Measurements from ENCODE around the gene GLI3.

The GLI3 gene

DNA sequence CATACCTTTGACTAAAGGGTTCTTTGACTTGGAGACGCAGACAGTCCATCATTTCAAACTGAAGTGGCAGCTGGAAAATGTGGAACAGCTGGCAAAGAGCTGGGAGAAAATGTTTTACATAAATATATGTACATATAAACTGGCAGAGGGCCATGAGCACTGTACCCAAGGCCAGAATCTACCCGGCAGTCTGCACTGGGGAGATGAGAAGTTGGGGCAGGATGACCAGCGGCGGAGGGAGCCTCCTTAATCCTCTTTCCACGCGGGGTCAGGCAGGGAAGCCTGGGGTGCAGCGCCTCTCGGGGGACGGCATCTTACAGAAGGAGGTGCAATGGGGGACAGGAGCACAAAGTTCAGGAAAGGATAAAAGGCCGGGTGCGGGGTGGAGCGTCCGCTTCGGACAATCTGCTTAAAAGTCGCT, 1.3 kb downstream of the GLI3 start:
- DNase-seq = no peak

DNA sequence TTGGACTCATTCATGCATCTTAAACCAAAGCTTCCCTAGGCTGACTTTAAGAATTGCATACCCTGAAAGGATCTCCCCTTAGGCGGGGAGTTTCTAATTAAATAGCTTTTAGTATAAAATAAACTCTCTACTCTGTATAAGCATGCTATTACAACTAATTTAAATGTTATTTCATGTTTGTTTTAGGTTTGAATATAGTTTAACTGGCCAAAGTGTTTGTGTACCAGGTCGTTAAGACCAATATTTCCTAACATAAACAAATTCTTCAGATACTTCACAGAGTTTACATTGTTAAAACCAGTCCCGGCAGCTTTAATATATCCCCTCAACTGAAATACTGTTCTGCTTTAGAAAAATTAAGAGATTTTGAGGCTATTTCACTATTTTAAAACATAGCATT, 2.3 kb downstream of the GLI3 start:
- no peak for DNase-seq

DNA sequence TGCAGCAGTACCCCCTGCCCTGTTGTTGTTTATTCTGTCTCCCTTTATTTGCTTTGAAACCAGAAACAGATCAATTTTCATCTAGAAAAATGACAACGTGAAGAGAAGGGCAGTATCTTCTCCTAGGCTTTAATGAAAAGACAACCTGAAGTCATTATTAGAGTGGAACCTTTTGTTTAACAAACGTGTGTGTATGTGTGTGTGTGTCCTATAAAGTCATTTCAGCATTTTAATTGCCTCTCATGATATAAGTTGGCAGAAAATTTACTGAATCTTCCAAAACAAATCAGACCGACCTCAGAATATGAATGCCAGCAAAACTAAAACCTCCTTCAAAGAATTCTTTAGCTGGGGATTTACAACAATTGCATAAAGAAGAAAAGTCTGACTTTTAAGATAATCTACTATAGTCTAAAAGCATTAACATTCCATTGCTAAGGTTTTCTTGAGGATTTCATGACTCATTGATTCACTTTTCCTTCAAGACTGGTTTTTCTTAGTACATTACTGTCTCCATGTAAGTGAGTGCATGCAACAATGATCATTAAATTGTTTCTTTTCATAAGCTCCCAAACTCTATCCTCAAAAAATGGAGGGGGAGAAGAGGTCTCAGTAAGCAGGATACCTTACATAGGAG, 3.2 kb downstream of the GLI3 start:
- no peak for DNase-seq

DNA sequence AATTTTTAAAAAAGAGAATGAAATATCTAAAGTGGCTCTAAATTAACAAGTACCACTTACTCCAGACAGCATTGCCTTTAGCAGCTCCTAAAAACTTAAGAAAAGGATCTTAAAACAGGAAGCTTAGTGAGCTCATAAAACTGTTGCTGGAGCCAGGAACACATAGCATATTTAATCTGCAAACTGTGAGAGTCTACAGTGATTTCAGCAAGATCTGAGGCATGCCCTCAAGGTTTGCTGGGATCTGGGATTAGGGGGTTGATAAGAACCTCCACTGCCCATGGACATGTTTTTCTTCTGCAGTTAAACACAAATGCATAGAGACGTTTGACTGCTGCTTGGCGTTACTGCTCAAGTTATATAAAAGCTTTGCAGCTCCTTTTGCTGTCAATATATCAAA, 3.8 kb downstream of the GLI3 start:
- DNase-seq = no peak

DNA sequence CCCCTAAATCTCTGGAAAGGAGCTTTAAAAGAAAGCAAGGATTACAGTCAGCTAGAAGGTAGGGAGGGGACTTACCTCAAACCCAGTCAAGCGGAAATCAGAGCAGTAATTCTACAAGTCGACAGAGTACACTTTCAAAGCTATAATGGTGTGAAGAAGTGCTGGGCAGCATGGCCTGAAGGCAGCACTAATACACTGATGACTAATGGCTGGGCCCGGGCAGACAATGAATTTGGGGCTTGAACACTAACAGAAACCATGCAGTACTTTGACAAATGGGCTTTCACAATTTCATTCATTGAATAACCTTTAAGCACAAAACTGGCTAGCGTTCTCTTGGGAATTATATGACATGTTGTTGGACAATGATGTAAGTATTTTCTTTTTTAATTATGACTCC, 4.7 kb downstream of the GLI3 start:
- DNase-seq = no peak

DNA sequence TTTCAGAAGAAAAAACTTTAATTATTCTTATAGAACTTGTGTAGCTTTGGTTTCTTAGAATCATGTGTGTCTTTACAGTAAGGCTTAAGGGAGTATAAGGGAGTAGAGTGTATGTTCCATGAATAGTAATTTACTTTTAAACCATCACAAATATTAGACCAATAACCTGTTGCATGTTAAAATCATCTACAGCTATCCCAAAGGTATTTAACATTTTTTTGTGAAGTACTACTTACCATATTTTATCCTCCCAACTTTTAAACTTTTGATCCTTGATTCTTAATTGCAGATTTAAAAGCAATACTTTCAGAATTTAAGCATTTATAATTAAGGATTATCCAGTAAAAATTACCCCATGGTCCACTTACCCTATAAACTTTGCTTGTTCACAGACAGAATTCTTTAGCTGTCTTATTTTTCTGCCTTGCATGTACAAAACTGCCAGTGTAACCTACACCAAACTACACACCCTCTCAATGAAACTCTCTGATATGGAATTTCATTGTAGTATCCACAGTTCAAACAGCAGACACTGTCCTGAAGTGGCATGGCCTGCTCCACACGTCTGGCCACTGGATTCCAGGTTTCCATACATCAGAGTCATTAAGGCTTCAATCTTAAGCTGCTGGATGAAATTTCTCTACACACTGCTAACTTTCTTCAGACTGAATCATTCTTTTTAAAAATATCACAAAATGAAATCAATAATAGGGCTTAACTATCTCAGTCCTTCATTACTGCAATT, 5.8 kb downstream of the GLI3 start:
- no peak for DNase-seq

DNA sequence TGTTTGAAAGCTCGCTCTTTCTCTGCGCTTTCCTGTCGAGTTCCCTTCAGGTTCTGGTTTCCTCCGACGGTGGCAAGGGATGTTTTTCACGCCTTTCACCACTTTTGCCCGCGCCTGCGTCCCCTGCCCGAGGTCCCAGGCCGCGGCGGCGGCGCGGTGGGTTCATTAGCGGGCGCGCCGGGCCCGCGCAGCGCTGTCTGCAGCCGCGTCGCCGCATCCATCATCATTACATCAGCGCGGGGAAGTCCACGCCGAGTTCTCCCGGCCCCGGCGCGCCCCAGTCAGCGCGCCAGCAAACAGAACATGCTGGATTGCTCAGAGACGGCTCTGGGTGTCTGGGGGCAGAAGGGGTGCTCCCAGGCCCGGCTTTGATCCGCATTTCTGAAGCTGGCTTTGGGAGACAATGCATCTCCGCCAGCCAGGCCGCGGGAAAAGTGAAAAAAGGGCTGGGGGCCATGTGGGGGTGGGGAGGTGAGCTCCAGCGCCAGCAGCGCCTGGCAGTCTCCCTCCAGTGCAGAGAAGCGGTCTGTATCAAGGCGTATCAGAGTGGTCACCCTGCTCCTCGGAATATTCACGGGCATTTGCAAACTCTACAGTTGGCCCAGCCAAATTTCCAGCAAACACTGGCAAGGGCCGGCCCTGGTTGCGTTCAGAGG, 8.9 kb downstream of the GLI3 start:
- no peak for DNase-seq

DNA sequence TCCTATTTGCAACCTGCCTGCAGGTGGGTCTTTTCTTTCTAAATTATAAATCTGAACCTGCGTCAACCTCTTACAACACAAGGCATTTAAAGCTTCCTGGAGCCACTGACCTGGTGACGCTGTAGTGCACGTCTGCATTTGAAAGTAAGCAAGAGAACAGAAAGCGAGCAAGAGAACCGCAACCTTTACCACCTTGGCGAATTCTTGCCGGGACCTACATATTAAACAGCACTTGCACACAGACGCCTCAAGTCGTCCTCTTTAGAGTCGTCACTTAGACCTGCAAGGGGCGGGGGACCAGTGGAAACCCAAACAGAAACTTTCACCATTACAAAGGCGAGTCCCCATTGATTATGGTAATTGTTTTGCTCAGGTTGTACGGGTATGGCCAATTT, 9.5 kb downstream of the GLI3 start:
- no peak for DNase-seq

DNA sequence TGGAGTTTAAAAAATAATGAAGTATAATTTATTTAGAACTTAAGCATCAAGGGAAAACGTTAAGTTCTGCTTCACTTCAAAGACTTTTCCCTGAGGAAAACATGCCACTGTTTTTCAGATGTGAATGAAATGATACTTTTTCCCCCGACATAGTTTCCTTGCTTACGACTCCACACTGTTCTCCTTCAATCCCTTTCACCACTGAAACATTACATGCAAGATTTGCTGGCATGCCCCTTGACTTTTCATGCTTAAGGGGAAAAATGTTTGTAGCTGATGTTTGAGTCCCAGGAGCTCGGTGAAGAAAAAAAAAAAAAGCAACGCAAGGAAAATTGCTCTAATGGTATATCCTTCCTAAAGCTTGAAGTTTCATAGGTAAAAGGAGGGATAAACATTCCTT, 10.0 kb downstream of the GLI3 start:
- DNase-seq = no peak

DNA sequence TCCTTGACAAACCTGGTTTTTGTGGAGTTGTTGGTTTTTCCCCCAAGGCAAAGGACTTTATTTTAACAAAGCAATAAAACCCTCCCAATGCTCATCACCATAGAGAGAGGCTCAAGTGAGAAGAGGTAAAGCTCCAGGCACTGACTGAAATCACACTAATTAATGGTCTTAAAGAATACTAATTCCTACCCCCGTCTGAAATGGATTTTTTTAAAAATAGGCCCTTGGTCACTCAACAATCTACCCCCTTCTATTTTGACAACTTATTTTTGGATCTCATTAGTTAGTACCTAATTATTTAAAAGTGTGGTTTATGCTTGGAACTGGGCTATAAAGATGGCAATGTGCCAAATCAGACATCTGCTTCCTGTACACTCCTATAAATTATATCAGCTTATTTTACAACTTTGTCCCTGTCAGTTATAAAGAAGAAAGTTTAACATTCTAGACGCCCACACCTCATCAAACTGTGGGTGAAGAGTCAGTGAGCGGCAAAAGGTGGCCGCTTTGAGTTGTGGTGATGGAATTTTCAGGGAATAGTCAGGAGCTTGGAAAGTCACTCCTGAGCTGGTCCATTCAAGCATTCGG, 10.6 kb downstream of the GLI3 start:
- no peak for DNase-seq

DNA sequence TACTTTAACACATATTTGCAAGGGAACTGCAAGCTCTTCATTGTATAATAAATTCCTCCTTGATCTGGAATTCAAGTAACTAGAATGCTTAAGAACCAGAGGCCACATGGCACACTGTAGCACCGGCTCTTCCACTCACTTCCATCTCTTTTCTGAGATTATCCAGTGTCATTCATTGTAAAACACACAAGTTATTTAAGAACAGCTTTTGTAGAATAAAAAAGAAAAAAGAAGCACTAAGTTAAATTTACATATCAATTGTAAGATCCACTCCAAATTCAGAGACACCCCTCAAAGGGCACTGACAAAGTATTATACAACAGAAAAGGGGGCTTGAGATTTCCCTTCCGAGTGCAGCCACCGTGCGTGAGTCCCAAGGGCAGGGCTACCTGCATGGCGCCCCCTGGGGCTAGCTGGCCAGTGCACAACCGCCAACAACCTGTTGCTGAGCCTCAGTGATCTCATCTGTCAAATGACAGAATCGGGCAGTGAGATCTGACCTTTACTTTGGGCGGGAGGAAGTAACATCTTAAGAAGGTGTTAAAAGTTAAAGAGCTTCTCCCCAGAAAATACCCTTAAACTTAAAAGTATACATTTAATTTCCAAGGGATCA, 12.5 kb downstream of the GLI3 start:
- DNase-seq = no peak

DNA sequence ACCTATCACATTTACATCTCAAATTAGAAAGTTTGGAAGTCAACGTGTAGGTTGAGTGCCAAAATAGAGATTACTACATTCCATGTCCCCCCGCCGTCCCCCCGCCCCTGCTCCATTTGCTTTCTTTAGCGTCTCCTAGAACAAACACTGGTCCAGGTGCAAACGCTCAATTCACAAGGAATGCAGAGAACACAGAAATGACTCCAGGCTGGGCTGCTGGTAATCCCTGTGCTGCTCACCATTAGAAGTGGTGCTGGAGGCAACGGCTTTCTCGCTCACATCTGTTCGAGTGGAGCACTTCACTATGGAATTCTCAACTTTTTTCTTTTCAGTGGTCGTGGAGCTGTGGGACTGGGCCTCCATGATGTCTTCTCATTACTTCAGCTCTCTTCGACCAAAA, 14.1 kb downstream of the GLI3 start:
- DNase-seq = no peak

DNA sequence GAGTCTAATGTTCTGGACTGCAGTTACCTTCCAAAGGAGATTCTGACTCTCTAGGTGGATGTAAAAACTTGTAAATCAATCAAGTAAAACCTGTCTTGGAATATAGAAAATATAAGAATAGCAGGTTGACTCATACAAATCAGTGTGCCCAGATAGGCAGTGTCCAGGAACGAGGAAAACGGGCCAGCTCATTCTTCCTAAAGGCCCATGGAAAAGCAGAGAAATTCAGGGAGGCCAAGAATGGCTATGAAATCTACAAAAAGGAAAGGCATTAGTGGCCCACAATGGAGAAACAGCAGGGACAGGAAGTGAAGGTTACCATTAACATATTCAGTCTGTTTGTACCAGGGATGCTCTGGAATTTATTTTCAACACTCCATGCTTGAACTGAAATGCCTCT, 14.9 kb downstream of the GLI3 start:
- DNase-seq = no peak

DNA sequence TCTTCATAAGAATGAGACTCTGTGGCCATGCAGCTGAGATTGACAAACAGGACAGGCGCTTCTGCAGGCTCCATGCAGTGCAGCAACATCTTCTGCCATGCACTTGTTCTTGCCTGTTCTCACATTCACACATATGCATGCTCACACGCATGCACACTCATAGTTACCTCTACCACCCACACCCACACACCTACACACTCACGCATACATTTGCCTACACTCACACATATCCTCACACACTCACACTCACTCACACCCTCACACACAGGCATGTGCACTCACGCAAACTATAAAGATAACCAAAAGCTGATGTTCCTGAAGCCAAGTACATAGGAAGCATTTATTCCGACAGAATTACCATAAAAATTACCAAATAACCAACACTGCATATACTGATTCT, 15.7 kb downstream of the GLI3 start:
- DNase-seq = no peak

DNA sequence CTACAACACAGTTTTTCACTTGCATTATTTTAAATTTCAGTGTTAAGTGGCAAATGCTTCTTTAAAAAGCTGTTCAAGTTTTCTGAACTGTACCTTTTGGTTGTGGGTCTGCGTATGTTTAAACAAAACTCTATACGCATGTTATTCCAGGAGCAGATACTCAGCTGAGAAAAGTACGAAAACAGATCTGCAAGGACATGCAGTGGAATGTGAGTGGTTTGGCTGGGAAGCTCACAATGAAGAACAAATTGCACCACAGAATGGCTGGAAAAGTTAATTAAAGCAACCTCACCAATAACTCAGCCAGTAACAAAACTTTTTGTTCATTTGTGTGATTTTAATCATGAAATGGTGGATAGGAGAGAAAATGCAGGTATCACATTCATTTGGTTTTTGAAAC, 17.6 kb downstream of the GLI3 start:
- DNase-seq = no peak

DNA sequence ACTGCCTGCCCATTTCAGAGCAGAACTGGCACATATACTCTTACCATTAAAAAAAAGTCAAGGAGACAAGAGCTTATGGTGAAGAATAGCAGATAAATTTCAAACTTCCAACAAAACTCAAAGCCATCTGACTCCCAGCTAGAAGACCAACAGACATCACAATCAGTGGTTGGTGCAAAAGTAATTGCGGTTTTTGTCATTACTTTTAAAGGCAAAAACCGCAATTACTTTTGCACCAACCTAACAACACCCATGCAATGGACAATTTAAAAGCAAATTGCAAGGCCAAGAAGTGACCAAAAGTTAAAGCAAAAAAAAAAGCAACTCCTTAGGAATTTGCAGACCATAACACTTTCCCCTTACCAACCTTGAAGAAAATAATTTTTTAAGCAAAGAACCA, 18.8 kb downstream of the GLI3 start:
- no peak for DNase-seq

DNA sequence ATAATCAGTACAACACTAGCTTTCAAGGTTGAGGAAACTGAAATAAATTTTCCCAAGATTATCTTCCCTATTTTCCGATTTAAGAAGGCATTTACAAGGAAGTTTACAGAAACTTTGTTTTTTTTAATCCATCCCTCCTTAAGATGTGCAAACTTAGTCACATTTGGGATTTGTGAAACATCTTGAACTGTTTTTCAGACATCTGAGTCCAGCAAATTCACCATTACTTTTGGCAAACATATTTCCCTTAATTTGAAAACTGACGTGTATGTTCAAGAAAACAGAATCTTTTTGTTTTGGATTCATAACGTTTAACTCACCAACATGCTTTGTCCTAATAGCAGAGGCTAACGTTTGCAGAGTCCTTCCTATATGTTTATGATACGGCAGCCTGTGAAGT, 19.5 kb downstream of the GLI3 start:
- DNase-seq = no peak

DNA sequence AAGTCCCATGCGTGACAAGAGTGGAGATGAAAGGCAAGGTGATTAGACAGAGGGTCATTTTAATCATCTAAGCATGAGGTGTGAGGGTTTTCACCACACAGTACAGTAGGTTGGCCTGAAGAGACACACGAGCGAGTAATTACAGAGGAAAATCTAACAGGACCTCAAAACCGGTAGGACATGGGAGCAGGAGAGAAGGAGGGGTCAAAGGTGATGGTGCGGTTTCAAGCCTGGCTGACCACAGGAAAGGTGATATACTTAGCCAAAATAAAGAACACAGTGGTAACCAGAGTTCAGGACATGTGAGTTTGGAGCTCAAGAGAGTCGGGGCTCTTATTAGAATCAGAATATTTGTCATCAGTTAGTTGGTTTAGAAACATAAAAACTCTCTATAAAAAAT, 20.0 kb downstream of the GLI3 start:
- DNase-seq = no peak

DNA sequence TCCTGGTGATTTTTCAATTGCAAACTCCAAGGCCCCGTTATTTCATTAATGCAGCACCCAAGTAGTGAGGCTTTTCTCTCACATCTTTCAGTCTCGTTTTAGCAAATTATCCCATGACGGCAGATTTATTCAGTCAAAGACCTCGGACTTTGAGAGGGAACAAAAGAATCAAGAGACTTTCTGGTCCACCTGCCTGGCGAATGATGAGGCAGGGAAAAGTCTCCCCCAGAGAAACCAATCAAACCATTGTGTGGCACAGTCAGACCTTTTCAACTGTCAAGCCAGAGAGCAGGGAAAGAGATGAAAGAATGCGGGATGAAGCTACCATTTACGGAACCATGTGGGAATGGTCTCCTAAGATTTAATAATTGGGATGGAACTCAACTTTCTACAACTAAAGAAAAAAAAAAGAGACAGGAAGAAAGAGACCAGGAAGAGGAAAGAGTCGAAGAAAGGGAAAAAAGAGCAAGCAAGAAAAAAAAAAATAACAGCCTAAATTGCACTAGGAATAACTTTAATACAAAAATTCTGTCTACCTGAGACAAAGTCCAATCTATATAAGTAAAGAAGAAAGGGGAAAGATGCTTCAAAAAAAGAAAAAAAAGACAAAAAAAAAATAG, 22.8 kb downstream of the GLI3 start:
- no peak for DNase-seq

DNA sequence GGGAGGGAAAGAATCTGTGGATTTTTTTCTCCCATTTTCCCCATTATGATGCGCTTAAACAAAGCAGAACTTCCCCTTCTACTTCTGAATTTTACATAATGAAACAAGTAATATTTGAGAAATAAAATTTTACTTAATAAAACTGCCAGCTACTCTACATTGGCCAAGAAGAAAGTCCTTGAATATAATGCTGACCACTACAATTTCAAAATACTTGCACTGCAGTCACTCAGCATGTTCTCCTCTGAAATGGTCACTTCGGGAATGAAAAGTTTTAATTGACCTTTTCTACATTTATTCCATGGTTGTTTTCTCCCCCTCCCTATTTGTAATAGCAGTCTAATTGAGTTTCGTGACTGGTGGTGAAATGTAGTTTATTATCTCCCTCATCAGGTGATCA, 23.9 kb downstream of the GLI3 start:
- DNase-seq = no peak

DNA sequence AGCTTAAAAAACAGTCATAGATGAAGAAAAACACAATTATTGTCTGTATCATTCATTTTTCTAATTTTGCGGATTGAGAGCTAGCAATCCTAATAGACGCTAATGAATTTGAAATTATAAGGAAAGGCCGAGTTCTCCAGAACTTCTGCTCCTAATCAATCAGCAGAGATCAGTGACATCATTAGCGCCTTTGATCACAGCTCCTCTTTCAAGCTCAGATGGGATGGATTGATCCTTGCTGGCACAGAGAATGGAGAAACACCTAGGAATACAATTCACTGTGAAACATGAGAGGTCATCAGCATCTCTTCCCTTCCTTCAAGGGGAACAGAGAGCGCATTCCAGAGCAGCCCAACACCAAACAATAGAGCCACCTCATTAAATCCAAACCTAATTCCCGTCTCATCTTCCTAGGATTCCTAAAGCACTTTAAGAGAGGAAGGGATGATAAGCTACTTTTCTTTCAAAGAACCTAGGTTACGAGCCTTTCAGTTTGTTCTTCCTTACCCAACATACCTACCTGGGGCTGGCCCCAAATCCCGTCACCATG, 24.4 kb downstream of the GLI3 start:
- DNase-seq = no peak

DNA sequence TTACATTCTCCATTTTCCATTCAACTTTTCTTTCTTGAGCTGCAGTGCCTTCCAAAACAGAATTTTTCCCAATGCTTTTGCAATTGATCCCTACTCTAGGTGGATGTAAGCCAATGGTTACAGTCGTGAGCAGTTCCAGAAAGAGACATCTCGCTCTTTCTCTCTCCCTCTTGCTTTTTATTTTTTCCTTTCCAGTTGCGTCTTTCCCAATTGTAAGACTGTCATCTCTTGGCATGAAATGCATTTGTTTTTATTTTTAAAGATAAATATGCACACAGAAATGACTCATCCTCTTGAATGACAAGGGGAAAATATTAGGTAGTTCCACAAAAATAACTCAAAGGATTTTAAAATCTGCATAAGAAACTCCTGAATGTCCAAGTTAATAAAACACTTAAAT, 25.1 kb downstream of the GLI3 start:
- DNase-seq = no peak

DNA sequence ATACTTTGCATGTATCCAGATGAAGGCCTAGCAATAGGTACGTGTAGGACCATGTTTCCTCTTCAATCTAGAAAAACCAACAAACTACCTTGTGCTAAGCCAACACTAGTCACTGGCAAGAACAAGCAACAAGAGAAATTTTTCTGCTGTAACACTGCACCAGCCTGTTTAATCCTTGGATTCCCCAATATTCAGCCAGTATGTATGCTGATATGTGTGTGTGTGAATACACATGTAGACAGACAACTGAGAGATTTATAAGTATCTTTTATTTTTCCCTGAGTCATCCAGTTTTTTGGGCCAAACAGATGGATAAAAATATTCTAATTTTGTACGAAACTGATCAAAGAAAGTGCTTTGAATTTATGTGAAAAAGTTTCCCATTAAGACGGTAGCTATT, 26.2 kb downstream of the GLI3 start:
- DNase-seq = no peak

Measured in cortex of kidney (tissue), 1 donor.